KBM-7 (cell line): ENCODE measurements around the gene TRAIP.
"Not testable (repeated sequence)": the region's sequence is repeated elsewhere in the genome, so short reads cannot be mapped to it uniquely, and the experiment has no call there.

Experiments used
- DNase-seq: peaks from one replicate; pipeline ENCODE4 v3.0.0-alpha.2; 2015
- in situ Hi-C: fragments of 300-500 bp; cut with MboI; formaldehyde crosslinking; loops from 2 replicates; pipeline ENCODE4 v1.14.3; 2020; ENCODE audit warnings: low sequenced_read_pairs, low pct_unique_long_range_greater_than_20kb, mixed read lengths

Gene TRAIP

DNA sequence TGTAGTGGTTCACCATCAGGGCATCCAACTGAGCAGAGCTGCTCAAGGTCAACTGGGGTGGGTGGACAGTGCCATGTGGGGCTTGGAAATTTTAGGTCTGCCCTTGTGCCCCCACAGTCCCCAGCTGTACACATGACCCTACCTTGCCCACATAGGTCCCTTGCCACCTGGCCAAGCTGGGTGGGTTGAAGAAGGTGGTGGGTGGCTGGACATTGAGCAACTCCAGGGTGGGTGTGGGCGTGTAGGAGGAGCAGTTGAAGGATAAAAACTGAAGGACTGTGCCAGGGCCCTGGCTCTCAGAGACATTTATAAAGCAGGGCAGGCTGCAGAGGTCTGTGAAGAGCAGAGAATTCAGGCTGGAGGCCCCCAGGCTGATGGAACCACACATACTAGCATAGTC lies 57.3 kb downstream of the TRAIP start:
- in situ Hi-C loops: no loop called here
- no peak for DNase-seq

GRCh38 chr3:49794926-49795905 lies 61.1 kb downstream of the TRAIP start:
- in situ Hi-C loops: no loop called here
- DNase-seq: no peak

DNA sequence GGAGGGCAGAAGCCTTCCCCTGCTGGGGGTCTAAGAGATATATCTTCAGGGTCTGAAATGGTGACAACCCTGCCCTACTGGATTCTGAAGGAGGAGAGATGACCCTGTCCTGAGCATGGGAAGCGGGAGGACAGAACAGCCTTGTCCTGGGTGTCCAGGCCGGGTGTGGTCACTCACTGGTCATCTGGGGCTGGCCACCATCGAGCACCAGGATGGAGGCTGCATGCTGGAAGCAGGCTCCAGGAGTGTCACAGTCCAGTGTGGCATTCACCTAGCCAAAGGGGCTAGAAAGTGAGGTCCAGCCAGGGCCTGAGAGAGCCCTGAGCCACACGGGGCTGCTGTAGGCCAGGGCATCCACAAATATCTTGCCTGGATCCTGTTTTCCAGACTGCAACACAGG lies 61.9 kb downstream of the TRAIP start:
- in situ Hi-C loops: no loop called here
- no peak for DNase-seq

DNA sequence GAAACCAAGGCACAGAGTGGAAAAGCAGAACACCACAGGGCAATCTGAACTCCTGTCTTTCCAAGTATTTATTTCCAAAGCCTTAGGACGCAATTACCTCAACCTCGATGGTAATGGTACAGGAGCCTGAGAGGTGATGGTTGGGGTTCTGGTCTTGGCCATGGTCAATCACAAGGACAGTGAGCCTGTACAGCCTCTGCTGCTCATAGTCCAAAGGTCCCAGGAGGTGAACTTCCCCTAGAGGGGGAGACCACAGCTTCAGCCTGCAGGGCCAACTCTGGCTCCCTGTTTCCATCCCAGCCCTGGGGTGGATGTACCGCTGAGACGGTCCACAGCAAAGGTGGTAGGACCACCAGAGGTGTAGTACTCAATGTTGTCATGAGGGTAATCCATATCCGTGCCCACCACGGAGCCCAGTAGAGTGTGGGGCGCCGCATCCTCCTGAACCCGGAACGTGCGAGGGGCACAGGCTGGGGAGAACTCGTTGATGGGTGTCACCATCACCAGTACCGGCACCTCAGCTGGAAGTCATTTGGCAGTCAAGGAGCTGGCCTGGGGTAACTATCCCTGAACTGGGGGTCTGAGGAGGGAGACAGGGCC lies 62.8 kb downstream of the TRAIP start:
- in situ Hi-C loops: no loop called here
- DNase-seq: no peak

- no peak for DNase-seq
- in situ Hi-C loops: no loop called here
These were observed 63.8 kb downstream of the TRAIP start for GRCh38 chr3:49792371-49793150.

DNA sequence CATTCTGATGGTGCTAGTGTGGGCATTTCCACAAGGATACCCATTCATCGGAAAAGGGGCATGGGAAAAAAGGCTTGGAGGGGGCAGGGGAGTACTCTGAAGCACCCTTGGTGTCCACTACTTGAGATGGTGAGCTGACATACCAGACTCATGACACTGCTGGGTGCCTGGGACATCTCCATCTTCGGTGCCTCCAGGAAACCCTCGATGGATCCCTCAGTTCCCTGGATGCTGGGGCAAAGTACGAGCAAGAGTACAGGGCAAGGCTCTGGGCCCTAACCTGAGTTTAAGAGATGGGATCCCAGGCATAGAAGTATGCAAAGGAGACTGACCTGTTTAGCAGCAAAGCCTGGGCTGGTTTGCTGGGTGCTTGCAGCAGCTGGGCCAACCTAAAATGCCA lies 64.8 kb downstream of the TRAIP start:
- DNase-seq: no peak
- in situ Hi-C loops: no loop called here

DNA sequence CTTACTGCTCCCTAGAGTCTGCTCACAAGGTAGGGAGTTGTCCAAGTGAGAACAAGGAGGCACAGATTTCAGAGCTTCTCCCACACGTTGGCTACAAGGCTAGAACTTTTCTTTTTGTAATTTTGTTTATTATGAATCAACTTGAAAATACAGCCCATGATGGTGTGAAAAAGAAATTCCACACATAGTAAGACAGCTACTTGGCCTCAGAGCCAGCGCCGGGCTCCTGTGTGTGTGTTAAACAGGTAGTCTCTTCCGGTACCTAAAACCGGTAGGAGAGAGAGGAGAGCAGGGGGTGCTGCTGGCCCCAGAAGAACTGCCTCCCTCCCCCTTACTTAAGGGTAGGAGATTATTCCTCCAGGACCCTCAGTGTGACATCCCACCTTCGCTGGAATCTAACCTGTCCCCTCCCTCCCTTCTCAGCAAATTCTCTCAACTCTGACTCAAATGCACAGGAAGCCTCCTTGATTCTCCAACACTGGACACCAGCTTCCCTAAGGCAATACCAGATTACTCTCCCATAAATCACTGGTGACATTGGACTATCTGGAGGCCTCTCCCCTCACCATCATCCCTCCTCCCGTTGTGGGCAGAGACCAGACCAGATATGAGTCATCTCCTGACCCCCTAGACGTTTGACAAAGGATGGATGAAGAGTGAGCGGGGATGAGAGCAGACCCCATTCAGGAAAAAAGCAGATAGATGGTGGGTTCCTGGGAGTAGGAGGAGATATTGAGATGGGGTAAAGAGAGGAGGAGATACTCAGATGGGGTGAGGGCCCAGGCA lies 65.5 kb downstream of the TRAIP start:
- in situ Hi-C loops: no loop called here
- DNase-seq: no peak

DNA sequence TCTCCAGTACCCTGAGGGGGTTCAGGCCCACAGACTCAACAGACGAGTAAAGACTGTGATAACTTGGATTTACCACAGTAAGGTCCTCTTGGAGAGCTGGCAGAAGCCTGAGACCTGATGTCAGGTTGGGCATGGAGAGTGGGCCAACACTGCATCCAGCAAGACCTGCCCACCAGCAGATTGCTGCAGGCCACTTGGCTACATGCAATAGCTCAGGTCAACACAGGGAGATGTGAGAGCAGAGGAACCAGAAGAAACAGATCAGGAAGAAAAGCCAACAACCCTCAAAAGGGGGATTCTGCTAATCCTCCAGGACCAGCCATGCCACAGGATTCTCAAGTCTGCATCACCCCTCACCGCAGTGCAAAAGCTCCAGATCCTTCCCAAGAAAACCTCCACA lies 68.3 kb downstream of the TRAIP start:
- DNase-seq: no peak
- in situ Hi-C loops: no loop called here

DNA sequence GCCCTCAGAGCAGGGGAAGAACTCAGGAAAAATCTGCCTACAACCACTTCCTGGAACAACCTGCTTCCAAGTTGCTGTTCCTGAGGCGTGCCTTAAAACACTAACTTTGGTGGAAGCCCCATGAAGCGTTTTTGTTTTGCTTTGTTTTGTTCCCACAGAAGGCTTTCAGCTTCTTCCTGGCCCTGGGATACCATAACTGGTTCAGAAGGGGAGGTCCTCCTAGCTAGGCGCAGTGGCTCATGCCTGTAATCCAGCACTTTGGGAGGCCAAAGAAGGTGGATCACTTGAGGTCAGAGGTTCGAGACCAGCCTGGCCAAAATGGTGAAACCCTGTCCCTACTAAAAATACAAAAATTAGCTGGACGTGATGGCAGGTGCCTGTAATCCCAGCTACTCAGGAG lies 68.8 kb downstream of the TRAIP start:
- in situ Hi-C loops: no loop called here
- no peak for DNase-seq

DNA sequence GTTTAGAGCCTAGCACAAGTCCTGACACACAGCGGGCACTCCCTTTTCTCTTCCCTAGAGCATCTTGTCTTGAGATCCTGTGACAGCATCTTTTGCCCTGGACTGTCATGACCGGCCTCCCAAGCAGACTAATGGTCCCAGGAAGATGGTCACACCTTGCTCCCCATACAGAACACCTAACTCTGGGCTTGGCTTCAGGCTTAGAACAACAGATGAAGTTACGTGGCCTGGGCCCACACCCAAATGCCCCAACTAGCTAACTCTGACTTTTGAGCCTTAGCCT lies 69.2 kb downstream of the TRAIP start:
- DNase-seq: no peak
- in situ Hi-C loops: no loop called here

GRCh38 chr3:49786357-49787181 lies 69.8 kb downstream of the TRAIP start, which contains the start of gene IP6K1:
Gene IP6K1 (minus strand): TSS chr3:49786542. CDS start chr3:49748040, 38,502 bp downstream.
- peak; percentile 99 for DNase-seq
- in situ Hi-C loops: no loop called here

DNA sequence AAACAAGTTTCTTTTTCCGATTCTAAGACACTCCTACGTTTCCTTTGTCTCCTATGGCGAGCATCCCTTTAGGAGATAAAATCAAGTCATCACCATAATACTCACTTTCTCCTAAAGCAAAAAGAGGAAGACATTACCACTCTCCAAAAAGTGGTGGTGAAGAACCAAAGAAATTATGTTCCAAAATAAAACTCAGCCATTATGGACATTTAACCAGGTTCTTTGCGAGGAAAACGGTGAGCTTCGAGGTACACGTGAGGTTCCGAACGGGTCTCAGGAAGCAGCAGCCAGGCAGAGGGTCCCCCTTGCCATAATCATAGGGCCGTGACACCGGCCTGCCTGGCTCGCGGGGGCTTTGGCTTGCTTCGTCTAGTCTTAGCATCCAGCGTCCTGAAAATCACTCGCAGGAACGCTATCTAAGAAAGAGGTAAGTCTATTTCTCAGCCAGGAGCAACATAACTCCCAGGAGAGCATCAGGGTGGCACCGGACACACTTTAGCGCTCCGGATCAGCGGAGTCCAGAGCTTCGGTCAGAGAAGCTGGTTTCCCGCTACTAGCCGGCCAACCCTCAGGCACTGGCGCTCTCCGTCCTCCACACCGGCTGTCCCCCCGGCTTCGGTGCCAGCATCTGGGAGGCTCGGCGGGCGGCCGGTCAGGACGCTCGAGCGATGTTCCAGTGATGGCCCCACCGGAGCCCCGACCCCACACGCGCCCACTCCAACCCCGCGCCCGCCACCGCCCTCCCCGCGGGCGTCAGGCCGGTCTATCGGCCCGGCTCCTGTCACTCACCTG lies 70.6 kb downstream of the TRAIP start:
- DNase-seq: peak; percentile 61
- in situ Hi-C loops: no loop called here

DNA sequence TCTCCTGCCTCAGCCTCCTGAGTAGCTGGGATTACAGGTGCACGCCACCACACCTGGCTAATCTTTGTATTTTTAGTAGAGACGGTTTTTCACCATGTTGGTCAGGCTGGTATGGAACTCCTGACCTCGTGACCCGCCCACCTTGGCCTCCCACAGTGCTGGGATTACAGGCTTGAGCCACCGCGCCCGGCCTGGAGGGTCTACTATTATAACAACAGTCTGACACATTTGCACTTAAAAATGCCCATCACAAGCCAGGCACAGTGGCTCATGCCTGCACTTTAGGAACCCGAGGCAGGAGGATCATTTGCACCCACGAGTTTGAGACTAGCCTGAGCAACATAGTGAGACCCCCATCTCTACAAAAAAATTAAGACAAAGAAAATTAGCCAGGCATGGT lies 74.1 kb downstream of the TRAIP start:
- DNase-seq, in situ Hi-C loops: not testable (repeated sequence)

DNA sequence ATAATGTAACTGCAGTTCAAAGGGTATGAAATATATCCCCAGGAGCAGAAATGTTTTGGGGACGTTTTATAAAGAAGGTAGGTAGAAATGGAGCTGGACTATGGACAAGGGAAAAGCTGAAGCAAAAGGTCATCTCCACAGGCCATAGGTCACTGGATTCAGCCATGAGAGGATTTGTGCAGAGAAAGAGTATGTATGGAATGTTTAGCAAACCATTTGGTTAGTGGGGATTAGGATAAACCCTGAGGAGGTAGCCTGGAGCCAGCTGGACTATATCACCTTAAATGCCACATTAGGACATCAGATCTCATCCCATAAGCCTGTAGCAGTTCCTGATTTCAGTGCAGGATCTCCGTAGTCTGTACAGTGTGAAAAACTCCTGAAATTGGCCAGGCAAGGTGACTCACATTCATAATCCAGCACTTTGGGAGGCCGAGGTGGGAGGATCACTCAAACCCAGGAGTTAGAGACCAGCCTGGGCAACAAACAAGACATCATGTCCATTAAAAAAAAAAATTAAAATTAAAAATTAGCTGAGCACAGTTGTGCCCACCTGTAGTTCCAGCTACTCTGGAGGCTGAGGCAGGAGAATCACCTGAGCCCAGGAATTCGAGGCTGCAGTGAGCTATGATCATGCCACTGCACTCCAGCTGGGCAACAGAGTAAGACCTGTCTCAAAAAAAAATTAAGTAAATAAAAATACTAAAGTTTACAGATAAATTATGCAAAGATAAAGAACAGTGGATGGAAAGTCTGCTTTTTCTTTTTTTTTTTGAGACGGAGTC lies 74.8 kb downstream of the TRAIP start:
- DNase-seq: no peak
- in situ Hi-C loops: no loop called here

GRCh38 chr3:49780975-49781365 lies 75.4 kb downstream of the TRAIP start:
- in situ Hi-C loops, DNase-seq: not testable (repeated sequence)

GRCh38 chr3:49780080-49780974 lies 76.0 kb downstream of the TRAIP start:
- in situ Hi-C loops: no loop called here
- DNase-seq: no peak
